HG03108 (cell line): Measurements from ENCODE around the gene CHD9.
"Not testable (repeated sequence)": the region's sequence is repeated elsewhere in the genome, so short reads cannot be mapped to it uniquely, and the experiment has no call there.

Experiments
- ATAC-seq: cut with Tn5 transposase; IDR thresholded peaks from one replicate; pipeline ENCODE4 v1.9.1; 2021; ENCODE audit warnings: moderate library complexity; ENCODE audit not compliant: unreplicated experiment

CHD9 gene

DNA sequence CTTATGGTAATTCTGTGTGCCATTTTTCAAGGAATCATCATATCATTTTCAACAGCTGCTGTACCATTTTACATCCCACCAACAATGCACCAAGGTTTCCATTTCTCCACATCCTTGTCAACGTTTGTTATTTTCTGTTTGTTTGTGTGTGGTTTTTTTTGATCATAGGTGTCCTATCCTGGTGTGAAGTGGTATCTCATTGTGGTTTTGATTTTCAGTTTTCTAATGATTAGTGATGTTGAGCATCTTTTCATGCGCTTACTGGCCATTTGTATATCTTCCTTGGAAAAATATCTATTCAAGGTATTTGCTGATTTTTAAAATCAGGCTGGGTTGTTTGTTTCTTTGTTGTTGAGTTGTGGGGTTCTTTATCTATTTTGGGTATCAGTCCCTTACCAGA, 15.0 kb downstream of the CHD9 start:
- ATAC-seq, result no peak

DNA sequence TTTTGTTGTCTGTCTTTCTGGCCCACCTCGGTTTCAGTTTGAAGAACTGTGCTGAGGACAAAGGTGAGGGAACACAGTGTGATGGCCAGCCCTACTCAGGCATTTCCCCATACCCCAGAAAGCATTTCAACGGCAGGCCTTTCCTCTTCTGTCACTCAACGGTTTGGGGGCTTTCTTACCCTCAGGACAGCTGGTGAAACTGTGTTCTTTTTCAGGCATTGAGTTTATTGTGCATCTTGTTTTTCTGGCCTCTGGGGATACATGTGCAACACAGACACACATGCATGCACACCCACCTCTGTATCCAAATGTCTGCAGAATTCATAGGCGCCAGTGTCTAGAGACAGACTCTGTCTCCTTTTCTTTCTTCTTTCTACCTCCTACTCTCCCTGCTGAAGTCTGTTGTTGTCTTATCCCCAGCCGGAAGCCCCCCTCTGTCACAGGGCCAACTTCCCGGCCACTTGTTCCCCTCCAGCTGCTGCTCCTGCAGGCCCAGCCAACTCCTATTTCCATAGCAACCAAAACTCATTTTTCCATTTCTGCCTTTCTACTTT, 17.0 kb downstream of the CHD9 start:
- ATAC-seq, result peak; percentile 41

DNA sequence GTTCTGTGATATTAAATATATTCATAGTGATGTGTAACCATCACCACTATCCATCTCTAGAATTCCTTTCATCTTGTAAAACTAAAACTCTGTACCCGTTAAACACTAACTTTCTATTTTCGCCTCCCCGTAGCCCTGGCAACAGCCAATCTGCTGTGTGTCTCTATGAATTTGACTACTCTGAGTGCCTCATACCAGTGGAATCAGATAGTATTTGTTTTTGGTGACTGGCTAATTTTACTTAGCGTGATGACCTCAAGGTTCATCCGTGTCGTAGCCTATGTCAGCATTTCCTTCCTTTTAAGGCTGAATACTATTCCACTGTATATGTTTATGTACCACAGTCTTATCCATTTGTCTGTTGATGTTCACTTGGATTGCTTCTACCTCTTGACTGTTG, 18.2 kb downstream of the CHD9 start:
- ATAC-seq, result no peak

DNA sequence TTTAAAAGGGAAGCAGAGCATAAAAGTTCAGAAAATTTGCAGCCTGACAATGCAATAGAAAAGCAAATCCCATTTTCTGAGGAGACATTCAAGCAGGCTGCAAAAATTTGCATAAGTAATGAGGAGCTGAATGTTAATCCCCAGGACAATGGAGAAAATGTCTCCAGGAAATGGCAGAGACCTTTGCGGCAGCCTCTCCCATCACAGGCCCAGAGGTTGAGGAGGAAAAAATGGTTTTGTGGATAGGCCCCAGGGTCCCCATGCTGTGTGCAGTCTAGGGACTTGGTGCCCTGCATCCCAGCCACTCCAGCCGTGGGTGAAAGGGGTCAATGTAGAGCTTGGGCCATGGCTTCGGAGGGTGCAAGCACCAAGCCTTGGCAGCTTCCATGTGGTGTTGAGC, 19.5 kb downstream of the CHD9 start:
- ATAC-seq, result not testable (repeated sequence)

DNA sequence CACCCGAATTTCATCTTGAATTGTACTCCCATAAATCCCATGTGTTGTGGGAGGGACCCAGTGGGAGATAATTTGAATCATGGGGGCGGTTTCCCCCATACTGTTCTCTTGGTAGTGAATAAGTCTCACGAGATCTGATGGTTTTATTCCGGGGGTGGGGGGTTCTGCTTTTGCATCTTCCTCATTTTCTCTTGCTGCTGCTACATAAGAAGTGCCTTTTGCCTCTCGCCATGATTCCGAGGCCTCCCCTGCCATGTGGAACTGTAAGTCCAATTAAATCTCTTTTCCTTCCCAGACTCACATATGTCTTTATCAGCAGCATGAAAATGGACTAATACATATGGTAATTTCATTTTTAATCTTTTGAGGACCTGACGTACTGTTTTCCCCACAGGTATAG, 20.7 kb downstream of the CHD9 start:
- not testable (repeated sequence) for ATAC-seq

DNA sequence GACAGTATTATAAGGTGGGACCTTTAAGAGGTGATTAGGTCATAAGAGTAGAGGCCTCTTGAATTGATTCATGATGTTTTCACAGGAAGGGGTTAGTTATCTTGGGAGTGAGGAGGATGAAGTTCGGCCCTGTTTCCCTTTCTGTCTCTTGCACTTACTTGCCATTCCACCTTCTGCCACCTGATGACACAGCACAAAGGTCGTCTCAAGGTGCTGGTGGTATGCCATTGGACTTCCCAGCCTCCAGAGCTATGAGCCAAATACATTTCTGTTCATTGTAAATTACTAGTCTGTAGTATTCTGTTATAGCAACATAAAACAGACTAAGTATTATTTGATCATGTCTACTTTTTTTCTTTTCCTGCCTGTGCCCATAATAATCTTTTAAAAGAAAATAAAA, 23.5 kb downstream of the CHD9 start:
- ATAC-seq, result no peak

DNA sequence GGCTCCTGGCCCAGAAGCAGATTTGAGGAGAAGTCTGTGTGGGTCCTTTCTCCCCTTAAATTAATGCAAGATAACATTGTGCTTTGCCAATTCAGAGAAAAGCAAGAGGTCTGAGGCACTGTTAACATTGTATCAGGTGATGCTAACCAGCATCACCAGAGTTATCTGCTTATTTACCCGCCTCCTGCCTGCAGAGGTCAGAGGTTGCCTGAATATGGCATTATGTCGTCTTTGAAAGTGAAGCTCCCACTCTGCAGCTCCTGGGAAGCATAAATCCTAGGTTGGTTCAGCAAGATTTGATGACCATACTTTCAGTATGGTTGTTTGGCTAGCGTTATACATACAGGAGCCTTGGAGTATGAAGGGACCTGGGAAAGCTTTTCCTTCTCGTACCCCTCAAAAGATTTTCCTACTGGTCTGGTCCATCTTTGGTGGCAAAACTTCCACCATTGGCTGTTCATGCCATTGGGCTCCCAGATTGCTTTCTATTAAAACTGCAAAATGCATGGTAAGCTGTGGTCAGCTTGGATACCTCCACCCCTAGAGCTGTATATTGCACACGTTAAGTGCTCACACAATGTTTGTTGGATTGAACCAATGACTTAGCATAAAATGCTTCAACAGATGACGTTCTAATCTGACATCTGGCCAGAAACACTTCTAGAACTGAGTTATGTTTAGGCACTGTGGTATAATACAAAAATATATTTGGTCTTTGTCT, 24.1 kb downstream of the CHD9 start:
- ATAC-seq, result no peak

DNA sequence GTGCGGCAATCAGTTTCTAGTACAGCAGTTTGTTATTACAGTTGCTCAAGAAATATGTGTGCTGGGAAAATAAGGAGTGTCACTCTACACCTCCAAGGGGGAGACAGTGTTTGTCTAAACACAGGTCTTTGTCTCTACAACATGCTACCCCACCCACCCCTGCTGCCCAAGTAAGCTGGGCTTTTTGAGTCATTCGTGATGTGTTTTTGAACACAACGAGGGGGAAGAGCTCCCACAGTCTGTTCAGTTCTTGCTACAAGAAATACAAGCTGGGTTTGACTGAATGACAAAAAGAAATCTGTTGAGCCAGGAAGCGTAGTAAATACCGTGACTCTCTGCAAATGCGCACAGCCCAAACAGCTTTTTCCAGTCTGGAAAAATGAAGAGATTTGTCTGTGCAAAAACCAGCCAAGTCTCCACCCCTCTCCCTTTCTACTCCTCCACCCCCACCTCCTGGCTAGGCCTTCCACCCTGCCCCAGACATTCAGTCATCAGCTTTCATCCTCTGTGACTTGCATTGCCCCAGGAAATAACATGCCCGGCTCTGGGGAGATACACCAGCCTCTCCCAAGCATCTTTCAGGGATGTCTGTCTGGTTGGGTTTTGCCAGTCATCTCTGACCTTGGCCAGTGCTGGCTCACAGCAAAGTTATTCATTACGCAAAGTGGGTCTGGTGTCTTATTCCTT, 25.7 kb downstream of the CHD9 start:
- ATAC-seq, result no peak

DNA sequence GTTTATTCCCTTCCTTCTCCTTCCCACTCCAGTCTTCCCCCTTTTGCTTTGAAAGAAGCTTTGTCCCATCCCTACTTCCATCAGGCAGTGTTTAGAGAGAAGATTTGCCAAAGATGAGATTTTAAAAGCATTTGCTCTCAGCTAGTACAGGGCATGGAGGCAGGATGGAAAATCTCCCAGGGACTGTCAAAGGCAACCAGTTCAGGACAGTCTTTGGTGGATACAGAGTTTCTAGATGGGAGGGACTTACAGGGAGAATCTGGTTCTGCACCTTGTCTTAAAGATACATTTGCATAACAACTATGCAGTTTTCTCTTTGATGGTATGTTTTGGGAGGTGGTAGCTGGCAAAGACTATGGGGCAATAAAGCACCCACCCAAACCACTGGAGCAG, 26.2 kb downstream of the CHD9 start:
- ATAC-seq, result no peak

DNA sequence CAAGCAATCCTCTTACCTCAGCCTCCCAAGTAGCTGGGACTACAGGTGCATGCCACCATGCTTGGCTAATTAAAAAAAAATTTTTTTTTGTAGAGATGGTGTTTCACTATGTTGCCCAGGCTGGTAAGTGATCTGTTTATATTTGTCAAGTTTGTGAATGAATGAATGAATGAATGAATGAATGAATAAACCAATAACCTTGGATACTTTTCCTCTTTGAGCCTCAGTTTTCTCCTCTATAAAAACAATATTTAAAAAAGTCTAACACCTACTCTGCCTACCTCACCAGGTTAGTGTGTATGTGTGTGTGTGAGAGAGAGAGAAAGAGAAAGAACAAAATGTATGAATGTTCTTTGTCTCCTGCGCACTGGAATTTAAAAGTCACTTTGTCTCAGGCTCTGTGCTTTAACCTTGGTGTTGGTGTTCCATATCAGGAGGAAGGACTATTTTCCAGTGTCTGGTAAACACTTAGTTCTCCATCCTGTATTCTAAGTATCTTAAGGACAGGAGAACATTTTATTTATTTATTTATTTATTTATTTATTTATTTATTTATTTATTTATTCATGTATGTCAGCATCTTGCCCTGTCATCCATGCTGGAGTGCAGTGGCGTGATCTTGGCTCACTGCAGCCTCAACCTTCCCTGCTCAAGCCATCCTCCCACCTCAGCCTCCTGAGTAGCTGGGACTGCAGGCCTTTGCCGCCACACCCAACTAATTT, 27.1 kb downstream of the CHD9 start:
- no peak for ATAC-seq

DNA sequence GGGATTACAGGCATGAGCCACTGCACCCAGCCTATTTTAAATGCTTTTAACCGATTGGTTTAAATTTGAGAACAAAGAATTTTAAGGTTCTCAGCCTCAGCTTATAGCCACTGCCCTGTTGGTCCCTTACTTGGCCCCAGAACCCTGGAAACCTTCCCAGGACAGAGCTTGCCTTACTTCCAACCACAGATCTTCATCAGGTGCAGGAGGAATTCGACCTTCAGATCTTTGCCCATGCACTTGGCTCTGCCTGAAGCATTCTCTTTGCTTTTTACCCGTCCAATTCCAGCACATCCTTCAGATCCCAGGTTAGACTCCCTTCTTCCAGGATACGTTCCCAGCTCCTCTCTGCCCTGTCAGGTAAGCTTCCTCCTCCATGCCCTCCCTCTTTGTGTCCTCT, 27.7 kb downstream of the CHD9 start:
- ATAC-seq, result no peak

DNA sequence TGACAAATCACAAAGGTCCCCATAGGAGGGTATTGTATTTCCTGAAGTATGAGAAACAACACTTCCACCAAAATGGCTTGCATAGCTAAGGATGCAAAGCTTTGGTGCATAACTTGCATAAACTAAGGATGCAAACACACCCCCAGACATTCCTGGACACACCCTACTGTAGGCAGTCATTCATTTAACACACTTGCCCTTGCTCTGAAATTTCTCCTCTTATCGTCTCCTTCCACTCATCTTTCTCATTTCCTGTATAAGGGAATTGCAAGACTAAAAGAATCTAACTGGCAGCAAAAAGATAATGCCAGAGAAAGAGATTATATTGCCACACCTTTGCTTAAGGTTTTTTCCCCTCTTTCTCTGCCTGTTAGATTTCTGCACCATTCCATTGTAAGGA, 28.3 kb downstream of the CHD9 start:
- ATAC-seq, result no peak

DNA sequence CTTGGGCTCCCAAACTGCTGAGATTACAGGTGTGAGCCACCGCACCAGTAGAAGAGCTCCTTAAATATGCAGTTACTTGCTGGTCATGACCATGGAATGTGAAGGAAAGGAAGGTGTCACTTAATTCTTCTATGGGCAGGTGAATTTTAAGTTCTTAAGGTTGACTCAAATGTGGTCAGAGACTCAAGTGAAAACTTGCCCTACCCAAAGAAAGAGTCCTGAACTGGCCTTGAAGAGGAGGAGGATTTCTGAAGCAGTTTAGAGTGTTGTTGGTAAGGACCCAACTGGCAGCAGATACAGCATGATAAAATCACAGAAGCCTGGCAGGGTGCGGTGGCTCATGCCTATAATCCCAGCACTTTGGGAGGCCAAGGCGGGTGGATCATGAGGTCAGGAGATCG, 29.4 kb downstream of the CHD9 start:
- no peak for ATAC-seq

DNA sequence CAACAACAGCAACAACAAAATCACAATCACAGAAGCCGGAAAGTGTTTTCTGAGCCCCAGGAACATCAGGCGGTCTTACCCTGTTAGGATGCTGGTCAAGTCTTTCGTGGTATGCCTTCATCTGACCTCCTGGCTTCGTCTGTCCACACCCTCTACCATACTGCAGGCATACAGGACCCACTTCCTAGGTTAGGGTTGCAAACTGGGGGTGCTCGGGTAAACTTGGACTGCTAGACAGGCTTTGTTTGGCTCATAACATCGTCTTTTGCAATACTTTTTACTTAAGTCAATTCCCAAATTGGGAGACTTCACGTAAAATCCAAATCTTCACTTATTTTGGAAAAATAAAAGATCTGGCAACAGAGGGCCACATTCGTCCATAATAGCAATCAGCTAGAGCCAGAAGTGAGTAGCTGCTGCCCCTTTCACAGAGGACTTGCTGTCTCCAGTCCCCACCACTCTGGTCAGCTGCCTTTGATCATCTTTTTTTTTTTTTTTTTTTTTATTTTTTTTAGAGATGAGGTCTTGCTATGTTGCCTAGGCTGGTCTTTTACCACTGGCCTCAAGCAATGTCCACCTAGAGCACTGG, 30.0 kb downstream of the CHD9 start:
- ATAC-seq, result no peak

DNA sequence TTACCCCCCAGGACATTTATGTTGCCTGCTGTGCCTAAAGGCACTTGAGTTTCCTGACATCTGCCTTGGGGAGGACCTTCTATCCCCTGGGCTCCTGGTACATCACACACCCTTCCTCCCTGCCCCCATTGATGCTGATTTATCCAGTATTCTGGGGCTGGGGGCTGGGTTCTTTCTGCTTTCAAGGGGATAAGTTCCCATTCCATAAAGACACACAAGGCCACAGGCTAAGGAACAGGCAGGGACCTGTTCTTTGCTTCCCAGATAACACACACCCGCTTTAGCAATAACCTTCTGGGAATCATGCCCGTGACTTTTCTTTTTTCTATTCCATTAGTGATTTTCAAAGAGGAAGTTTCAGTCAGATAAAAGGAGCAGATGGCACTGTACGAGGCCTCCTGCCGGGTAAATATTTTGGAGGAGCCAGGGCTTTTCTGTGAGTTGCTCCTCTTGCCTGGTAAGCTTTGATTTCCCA, 30.6 kb downstream of the CHD9 start:
- ATAC-seq, result no peak

DNA sequence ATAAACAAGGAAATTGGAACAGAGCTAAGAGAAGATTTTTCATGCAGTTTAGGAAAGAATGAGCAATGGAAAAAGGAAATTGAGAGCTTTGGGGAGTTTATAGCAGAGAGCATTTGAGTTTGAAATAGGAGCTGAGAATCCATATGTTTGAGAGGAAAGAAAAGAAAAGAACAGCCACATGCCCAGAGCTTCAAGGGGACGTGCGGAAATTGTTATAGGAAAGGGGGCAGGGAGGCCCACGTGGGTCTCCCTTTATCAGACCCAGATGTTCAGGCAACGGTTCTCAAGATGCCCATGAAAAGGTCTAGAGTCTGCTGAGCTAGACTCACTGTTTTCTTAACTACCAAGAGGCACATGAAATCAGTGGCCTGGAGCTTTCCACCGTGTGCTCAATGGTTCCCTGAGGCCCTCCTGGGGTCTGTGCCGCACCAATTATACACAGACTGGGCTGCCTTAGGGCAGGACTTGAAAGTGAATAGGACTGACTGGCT, 31.2 kb downstream of the CHD9 start:
- ATAC-seq, result no peak

DNA sequence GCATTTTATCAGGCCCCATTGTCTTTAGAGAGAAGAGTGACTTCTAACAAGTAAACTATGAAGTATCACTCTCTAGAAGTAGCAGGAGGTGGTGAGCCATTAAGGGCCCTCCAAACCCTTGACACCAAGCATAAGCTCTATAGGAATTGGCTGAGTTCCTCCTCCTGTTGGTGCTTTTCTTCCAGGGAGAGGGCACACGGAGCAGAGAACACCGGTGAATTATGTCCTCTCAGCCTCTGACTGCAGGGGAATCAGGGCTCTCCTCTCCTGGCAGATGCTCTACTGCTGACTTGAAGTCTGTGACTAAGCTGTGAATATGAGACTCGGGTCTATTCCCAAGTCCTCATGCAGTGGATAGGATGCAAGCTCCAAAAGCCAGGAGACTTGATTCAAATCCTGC, 32.3 kb downstream of the CHD9 start:
- no peak for ATAC-seq

DNA sequence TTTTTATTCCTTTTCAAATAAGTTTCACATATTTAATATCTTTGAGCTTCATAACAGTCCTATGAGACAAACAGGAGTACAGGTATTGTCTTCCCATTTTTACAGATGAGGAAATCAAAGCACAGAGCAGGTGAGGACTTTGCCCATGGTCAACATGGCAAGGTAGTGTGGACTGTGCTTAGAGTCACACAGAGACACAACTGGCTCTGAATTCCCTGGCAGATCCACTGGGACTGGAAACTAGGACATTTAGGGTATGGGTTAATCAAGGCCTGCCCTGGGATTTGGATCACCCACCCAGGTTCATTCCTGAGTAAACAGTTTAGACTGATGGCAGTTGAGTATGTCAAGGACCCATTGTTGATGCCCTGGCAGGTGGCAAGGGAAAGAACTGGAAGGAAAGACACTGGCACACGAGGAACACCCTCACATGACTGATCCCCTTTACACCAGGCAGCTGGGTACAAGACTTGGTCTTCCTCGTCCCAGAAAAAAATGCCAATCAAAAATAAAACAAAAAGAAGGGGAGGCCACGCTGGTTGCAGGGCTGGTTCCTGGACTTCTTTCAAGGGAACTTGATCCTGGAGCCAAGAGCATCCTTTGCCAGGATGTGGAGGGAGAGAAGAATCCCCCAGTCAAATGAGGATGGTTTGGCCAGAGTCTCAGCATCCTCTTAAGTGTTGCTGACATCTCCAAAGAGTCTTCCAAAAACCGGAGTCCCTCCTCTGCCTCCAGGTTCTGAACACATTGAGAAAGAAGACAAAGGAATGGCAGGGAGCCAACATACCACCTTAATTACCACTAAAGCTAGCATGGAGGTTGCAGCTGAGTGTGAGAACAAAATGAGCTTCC, 34.9 kb downstream of the CHD9 start:
- ATAC-seq, result no peak

DNA sequence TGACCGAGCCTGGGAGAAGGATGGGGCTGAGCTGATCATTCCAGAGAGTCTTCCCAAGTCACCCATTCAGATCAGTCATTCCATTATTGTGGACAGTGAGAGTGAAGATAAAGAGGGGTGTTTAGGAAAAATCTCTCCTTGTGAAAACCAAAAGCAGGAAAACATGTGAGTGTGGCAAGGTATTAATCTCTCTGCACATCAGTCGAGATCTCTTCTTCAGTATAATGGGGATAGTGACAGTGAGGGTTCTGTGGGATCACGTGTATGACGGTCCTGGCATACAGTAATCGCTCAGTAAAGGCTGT, 35.4 kb downstream of the CHD9 start:
- no peak for ATAC-seq

DNA sequence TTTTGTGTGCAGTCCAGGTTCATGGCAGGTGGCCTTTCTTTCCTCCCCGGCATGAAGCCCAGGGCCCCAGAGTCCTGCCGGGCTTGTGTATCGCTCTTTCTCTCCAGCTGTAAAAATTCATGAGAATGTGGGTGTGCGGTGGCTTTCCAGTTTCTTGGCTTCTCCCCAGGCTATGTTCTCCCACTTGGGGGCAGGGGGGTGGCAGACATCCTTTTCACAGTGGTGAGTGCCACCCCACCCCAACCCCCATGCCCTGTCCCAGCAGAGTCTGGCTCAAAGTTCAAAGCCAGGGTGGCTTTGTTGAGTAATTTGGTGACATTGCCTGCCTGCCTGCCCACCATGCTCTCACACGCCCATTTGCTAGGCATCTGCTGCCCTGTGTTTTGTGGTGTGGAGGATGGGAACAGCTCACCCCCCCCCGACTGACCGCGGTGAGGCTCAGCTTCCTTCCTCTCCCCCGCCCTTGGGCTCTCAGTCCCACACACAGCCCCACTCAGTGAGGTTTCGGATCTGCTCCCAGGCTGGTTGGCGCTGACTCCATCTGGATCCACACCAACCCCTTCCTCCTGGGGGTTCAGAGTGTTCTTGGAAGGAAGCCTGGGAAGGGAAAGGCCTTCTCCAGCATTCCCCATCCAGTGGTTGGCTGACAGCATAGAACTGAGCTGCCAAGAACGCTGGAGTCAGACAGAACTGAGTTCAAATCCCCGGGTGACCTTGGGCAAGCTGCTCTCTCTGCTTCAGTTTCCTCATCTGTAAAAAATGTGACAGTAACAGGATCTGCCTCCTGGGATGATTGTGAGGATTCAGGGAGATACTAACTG, 36.0 kb downstream of the CHD9 start:
- ATAC-seq, result peak; percentile 45
